ENCODE measurements around the gene NDE1.

Gene NDE1

GRCh38 chr16:15772579-15773293, 122.7 kb downstream of the NDE1 start:
- no peak for DNase-seq

- DNase-seq: no peak
These were observed 123.9 kb downstream of the NDE1 start for GRCh38 chr16:15773968-15774367.

GRCh38 chr16:15775209-15775608, 125.2 kb downstream of the NDE1 start:
- DNase-seq: no peak

- no peak for DNase-seq
These were observed 125.7 kb downstream of the NDE1 start for GRCh38 chr16:15775663-15776304.
